RWPE2 (cell line): ENCODE measurements around the gene MYMK.

Source experiments
- ATAC-seq: fragments of 200-7000 bp; cut with Tn5 transposase; 3 replicates; pipeline ENCODE4 v1.9.1; 2021; ENCODE audit warnings: low read depth
- DNase-seq: peaks from one replicate; pipeline ENCODE4 v3.0.0-alpha.2; 2020; ENCODE audit warnings: low spot score
- H3K27ac ChIP-seq: fragments of 450-650 bp; 2 replicates; pipeline ENCODE4 v1.5.1; 2017; ENCODE audit warnings: mild to moderate bottlenecking; ENCODE audit not compliant: poor library complexity, severe bottlenecking
- H3K27me3 ChIP-seq: fragments of 250-450 bp; sonication (Bioruptor Pico); 2 replicates; pipeline ENCODE4 v1.5.1; 2021; ENCODE audit warnings: mild to moderate bottlenecking, moderate library complexity; ENCODE audit not compliant: insufficient read depth, poor library complexity, severe bottlenecking
- H3K36me3 ChIP-seq: fragments of 250-450 bp; sonication (Bioruptor Pico); 2 replicates; pipeline ENCODE4 v1.5.1; 2020; ENCODE audit warnings: low read depth, mild to moderate bottlenecking, moderate library complexity
- H3K4me1 ChIP-seq: fragments of 250-450 bp; sonication (Bioruptor Pico); 2 replicates; pipeline ENCODE4 v1.5.1; 2021; ENCODE audit warnings: mild to moderate bottlenecking, moderate library complexity; ENCODE audit not compliant: insufficient read depth, poor library complexity, severe bottlenecking
- H3K4me3 ChIP-seq: fragments of 250-450 bp; sonication (Bioruptor Pico); 2 replicates; pipeline ENCODE4 v1.5.1; 2021; ENCODE audit warnings: mild to moderate bottlenecking, moderate library complexity; ENCODE audit not compliant: severe bottlenecking
- H3K9me3 ChIP-seq: fragments of 250-450 bp; sonication (Bioruptor Pico); 2 replicates; pipeline ENCODE4 v1.5.1; 2021; ENCODE audit warnings: mild to moderate bottlenecking, moderate library complexity; ENCODE audit not compliant: severe bottlenecking
- TF ChIP-seq, protein P1 (sequence below): fragments of 450-650 bp; IDR thresholded peaks from one replicate; pipeline ENCODE4 v1.5.1; 2017; ENCODE audit warnings: mild to moderate bottlenecking, moderate library complexity; ENCODE audit not compliant: poor library complexity, severe bottlenecking

Gene MYMK

GRCh38 chr9:133532937-133533668 is 8.3 kb upstream of the MYMK start:
- no peak for DNase-seq
- no peaks in the 10 kb centered on the region for H3K4me1 ChIP-seq
- H3K27me3 ChIP-seq = peaks cover 66% of the 10 kb centered on the region
- H3K9me3 ChIP-seq = no peaks in the 10 kb centered on the region
- no peak overlapping the region for H3K4me3 ChIP-seq
- ATAC-seq = no peak
- H3K36me3 ChIP-seq = no peaks in the 10 kb centered on the region
- H3K27ac ChIP-seq = no peak overlapping the region
- TF ChIP-seq, protein P1, sequence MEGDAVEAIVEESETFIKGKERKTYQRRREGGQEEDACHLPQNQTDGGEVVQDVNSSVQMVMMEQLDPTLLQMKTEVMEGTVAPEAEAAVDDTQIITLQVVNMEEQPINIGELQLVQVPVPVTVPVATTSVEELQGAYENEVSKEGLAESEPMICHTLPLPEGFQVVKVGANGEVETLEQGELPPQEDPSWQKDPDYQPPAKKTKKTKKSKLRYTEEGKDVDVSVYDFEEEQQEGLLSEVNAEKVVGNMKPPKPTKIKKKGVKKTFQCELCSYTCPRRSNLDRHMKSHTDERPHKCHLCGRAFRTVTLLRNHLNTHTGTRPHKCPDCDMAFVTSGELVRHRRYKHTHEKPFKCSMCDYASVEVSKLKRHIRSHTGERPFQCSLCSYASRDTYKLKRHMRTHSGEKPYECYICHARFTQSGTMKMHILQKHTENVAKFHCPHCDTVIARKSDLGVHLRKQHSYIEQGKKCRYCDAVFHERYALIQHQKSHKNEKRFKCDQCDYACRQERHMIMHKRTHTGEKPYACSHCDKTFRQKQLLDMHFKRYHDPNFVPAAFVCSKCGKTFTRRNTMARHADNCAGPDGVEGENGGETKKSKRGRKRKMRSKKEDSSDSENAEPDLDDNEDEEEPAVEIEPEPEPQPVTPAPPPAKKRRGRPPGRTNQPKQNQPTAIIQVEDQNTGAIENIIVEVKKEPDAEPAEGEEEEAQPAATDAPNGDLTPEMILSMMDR = peak; percentile 19

- no peak overlapping the region for H3K27ac ChIP-seq
- TF ChIP-seq, protein P1 = no peak
- DNase-seq = no peak
- no peaks in the 10 kb centered on the region for H3K9me3 ChIP-seq
- no peaks in the 10 kb centered on the region for H3K36me3 ChIP-seq
- no peaks in the 10 kb centered on the region for H3K4me1 ChIP-seq
- peaks cover 85% of the 10 kb centered on the region for H3K27me3 ChIP-seq
- no peak for ATAC-seq
- H3K4me3 ChIP-seq = no peak overlapping the region
Measured at GRCh38 chr9:133531293-133531692, 6.5 kb upstream of the MYMK start.

DNA sequence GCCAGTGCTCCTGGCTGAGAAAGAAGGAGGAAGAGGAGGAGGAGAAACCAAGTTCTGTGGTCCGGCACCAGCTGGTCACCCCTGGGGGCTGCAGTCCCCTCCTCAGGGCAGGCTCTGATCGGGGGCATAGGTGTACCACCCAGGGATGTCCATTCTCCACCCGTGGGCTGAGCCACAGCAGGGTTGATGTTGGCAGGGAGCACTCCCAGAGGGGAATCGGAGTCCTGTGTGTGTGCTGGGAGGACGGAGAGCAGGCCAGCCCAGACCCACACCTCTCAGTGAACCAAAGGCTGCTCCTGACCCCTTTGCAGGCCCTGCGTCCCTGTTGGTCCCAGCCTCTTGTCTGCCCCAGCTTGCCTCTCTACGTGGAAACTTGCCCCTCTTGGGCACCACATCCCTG is 5.1 kb upstream of the MYMK start:
- ATAC-seq (no peak), DNase-seq (no peak)
- no peak overlapping the region for H3K4me3 ChIP-seq
- H3K36me3 ChIP-seq = no peaks in the 10 kb centered on the region
- no peak overlapping the region for H3K27ac ChIP-seq
- H3K27me3 ChIP-seq = peaks cover 86% of the 10 kb centered on the region
- TF ChIP-seq, protein P1 = no peak
- H3K4me1 ChIP-seq = no peaks in the 10 kb centered on the region
- no peaks in the 10 kb centered on the region for H3K9me3 ChIP-seq

DNA sequence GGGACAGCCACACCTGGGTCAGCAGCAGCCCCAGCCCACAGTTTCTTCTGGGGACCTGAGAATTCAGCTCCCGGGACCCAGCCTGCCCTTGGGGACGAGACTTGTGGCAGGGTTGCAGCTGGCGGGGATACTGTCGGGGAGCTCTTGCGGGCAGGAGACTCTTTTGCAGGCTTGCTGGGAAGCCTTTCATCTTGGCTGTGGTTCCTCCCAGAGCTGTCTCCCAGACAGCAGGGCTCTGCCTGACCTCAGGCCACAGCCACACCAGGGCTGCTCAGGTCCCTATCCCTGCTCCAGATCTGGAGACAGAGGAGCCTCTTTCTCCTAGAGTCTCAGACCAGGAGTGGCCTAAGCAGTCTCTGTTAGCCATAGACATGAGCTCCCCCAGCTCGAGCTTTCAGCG is 4.7 kb upstream of the MYMK start:
- no peaks in the 10 kb centered on the region for H3K4me1 ChIP-seq
- no peak overlapping the region for H3K27ac ChIP-seq
- no peak for DNase-seq
- no peaks in the 10 kb centered on the region for H3K36me3 ChIP-seq
- H3K9me3 ChIP-seq = no peaks in the 10 kb centered on the region
- TF ChIP-seq, protein P1 = no peak
- H3K4me3 ChIP-seq = no peak overlapping the region
- ATAC-seq = no peak
- peaks cover 81% of the 10 kb centered on the region for H3K27me3 ChIP-seq

- Histone ChIP-seq H3K27me3 (peaks cover 75% of the 10 kb centered on the region), H3K9me3 (no peaks in the 10 kb centered on the region), H3K36me3 (no peaks in the 10 kb centered on the region), H3K4me3 (no peak overlapping the region), H3K4me1 (no peaks in the 10 kb centered on the region), H3K27ac (no peak overlapping the region)
- TF ChIP-seq, protein P1 = no peak
- ATAC-seq (no peak), DNase-seq (no peak)
Measured at GRCh38 chr9:133528876-133529241, 4.1 kb upstream of the MYMK start.
